H1 (cell line): ENCODE measurements around the gene ASPHD2. TPM values are rescaled to one million over a fixed set of nuclear protein-coding genes. Genes with fewer than 3 reads are reported as not detected.

Experiments used
- CHD1 ChIP-seq: IDR thresholded peaks from 2 replicates; pipeline ENCODE4 v1.6.1; 2012; ENCODE audit warnings: low read depth, low read length, improper control_type of control experiment
- KDM1A ChIP-seq: fragments of 200-600, 300-600 bp; sonication (generic); IDR thresholded peaks from 2 replicates; pipeline ENCODE4 v1.7.1; 2016; ENCODE audit warnings: mild to moderate bottlenecking, low read length, borderline replicate concordance
- MAFK ChIP-seq: IDR thresholded peaks from 2 replicates; pipeline ENCODE4 v1.6.1; 2012; ENCODE audit warnings: low read depth, mild to moderate bottlenecking, improper control_type of control experiment, low read length
- polyA plus RNA-seq, 7 experiments: library from polyadenylated mRNA; depleted of rRNA in 3 of 7; stranded (reverse) in 5 of 7; unstranded in 2 of 7; fragments of >200 nt in 5 of 7; fragments of 200-250 nt in 2 of 7; gene quantifications; 1 replicate in 5 of 7; 2 replicates in 1 of 7; 4 replicates in 1 of 7; pipeline versions ENCODE4 v1.2.1 to v1.2.3, GENCODE V29; 2011 to 2013; ENCODE audit warnings: missing spikeins in 2 of 7, mixed read lengths in 2 of 7
- total RNA-seq: library from RNA; stranded (reverse); fragmentation: NEBNext Ultra II Directional; extraction: Animal tissue kit (Norgen Biotek cat#: 25700); gene quantifications from 2 replicates; pipeline ENCODE4 v1.2.1, GENCODE V29; 2021
- TF ChIP-seq, protein P1 (sequence below), 3 experiments: IDR thresholded peaks; 1 replicate in 2 of 3; 2 replicates in 1 of 3; pipeline versions ENCODE4 v1.5.1 to v1.6.1; 2011; ENCODE audit warnings: low read length in 3 of 3, mild to moderate bottlenecking in 3 of 3, inconsistent platforms in 2 of 3, low read depth in 1 of 3, moderate library complexity in 1 of 3; ENCODE audit not compliant: insufficient read depth in 1 of 3; ENCODE audit errors: control extremely low read depth in 1 of 3

ASPHD2 gene
- total and polyA plus RNA-seq, 2 of the 8 experiments (the other 6 are each of a cell fraction or from before 2014, with no cell fraction given): 7.2 to 11.0 TPM

DNA sequence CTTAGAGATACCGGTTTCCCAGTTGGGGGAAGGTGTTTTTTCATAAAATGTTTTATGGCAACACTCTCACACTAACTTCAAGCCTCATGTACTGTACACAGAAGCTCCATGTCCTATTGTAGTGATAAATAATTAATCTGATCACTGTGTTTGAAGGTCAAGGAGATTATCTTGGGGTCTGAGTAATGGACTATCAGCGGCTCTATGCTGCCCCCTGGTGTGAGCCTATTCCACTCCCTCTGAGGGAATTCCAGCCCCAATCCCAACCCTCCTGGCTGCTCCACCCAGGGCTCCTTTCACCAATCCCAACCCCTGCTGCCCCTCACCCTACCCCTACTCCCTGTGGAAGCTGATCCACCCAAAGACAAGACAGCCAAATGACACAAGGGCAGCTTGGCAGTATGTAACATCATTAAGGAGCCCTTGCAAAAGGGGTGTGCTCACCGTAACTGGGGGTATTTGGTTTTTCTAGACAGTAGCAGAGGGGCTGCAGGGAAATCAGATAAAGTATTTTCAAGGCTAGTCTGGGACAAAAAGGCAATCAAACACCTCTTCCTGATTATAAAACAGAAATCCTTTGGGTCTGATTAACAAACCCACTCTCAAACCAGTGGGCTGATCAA, 32.2 kb downstream of the ASPHD2 start (continued):
- TF ChIP-seq KDM1A (no peak), MAFK (no peak), CHD1 (no peak)
- TF ChIP-seq, protein P1, sequence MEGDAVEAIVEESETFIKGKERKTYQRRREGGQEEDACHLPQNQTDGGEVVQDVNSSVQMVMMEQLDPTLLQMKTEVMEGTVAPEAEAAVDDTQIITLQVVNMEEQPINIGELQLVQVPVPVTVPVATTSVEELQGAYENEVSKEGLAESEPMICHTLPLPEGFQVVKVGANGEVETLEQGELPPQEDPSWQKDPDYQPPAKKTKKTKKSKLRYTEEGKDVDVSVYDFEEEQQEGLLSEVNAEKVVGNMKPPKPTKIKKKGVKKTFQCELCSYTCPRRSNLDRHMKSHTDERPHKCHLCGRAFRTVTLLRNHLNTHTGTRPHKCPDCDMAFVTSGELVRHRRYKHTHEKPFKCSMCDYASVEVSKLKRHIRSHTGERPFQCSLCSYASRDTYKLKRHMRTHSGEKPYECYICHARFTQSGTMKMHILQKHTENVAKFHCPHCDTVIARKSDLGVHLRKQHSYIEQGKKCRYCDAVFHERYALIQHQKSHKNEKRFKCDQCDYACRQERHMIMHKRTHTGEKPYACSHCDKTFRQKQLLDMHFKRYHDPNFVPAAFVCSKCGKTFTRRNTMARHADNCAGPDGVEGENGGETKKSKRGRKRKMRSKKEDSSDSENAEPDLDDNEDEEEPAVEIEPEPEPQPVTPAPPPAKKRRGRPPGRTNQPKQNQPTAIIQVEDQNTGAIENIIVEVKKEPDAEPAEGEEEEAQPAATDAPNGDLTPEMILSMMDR (IDR thresholded peaks at IDR 0.05; ENCODE audit: control extremely low read depth in 1 of 3, insufficient read depth in 1 of 3, low read depth in 1 of 3, low read length in 3 of 3): peak; percentile 58 to 80 (median 76)
